Epithelial cell of proximal tubule (primary cell): ENCODE data around the gene PRDM16. TPM values are rescaled to one million over a fixed set of nuclear protein-coding genes. Genes with fewer than 3 reads are reported as not detected.

Experiments used
- DNase-seq: peaks from one replicate; pipeline ENCODE4 v3.0.0-alpha.2; 2011; ENCODE audit warnings: low read depth
- H3K4me3 ChIP-seq: 2 replicates; pipeline ENCODE4 v1.5.1; 2011; ENCODE audit warnings: low read depth, mild to moderate bottlenecking, low read length
- CTCF ChIP-seq: conservative IDR thresholded peaks from 2 replicates; pipeline ENCODE4 v1.5.1; 2012; ENCODE audit warnings: low read depth, mild to moderate bottlenecking, low read length
- total RNA-seq: library from RNA; depleted of rRNA; stranded (reverse); fragments of >200 nt; gene quantifications from 2 replicates; pipeline ENCODE4 v1.2.3, GENCODE V29; 2015

PRDM16 gene
- total RNA-seq, 1 donor from 2014 or later = 0.06 TPM

- no peak for DNase-seq
- TF ChIP-seq CTCF = no peak
- no peak overlapping the region for H3K4me3 ChIP-seq
These were observed 364.8 kb downstream of the PRDM16 start for GRCh38 chr1:3433596-3434320.

- DNase-seq = no peak
- no peak overlapping the region for H3K4me3 ChIP-seq
- no peak for TF ChIP-seq CTCF
These were observed 365.6 kb downstream of the PRDM16 start for GRCh38 chr1:3434406-3435110.

GRCh38 chr1:3435666-3436065, 366.7 kb downstream of the PRDM16 start:
- no peak for DNase-seq
- TF ChIP-seq CTCF = no peak
- no peak overlapping the region for H3K4me3 ChIP-seq

- TF ChIP-seq CTCF = no peak
- no peak for DNase-seq
- no peak overlapping the region for H3K4me3 ChIP-seq
These were observed 367.4 kb downstream of the PRDM16 start for GRCh38 chr1:3436451-3436850.

- TF ChIP-seq CTCF = no peak
- no peak for DNase-seq
- H3K4me3 ChIP-seq = no peak overlapping the region
These were observed 367.9 kb downstream of the PRDM16 start for GRCh38 chr1:3436901-3437300.

- no peak overlapping the region for H3K4me3 ChIP-seq
- DNase-seq = no peak
- no peak for TF ChIP-seq CTCF
These were observed 369.7 kb downstream of the PRDM16 start for GRCh38 chr1:3438661-3439180.
